ENCODE data around the gene ACTA2.
A peak's percentile ranks its signal among the peaks of the same experiment; 100 is the strongest.

Gene ACTA2

GRCh38 chr10:88974012-88974411 is 21.4 kb upstream of the ACTA2 start:
- H3K27me3 Mint-ChIP-seq = no peaks in the 10 kb centered on the region
- peaks cover 17% of the 10 kb centered on the region for H3K4me1 Mint-ChIP-seq
- no peak for ATAC-seq

DNA sequence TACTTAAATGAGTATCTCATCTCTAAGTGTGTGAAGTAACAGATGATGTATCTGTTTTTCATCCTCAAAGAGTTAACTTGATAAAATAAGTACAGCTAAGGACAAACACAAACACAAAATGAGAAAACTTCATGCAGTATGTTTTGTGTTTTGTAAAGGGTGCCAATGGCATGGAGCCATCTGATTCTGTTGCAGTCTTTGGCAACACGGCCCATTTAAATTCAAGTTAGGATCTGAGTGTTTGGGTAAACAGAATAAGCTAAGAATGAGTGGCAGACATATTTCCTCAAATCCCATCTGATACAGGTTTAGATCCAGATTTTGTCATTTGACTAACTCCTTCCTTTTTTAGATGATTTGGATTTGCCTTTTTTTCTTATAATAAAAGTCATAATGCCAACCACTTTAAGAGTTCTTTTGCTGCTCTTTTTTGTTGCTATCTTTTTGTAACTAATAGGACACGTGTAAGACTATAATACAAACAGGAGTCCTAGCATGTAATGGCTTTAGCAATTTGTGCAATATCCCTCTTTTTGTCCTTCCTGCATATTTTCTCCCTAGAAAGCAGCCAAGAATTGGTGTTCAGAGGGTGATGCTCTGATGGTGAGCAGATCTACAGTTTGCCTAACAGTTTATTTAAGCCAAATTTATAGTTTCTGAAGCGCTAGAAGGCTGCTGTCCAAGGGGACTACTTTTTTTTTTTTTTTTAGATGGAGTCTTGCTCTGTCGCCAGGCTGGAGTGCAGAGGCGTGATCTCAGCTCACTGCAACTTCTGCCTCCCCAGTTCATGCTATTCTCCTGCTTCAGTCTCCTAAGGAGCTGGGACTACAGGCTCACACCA is 18.9 kb upstream of the ACTA2 start:
- no peak overlapping the region for H3K4me3 Mint-ChIP-seq
- no peak for DNase-seq
- no peak overlapping the region for H3K27ac Mint-ChIP-seq
- no peak for ATAC-seq
- no peaks in the 10 kb centered on the region for H3K27me3 Mint-ChIP-seq
- H3K36me3 Mint-ChIP-seq (ENCODE audit: low read depth) = peaks cover 2% of the 10 kb centered on the region
- peaks cover 16% of the 10 kb centered on the region for H3K4me1 Mint-ChIP-seq
- no peaks in the 10 kb centered on the region for H3K9me3 Mint-ChIP-seq

More at GRCh38 chr10:88974012-88974411, 21.4 kb upstream of the ACTA2 start:
- Mint-ChIP-seq H3K27ac (no peak overlapping the region), H3K4me3 (no peak overlapping the region), H3K9me3 (no peaks in the 10 kb centered on the region), H3K36me3 (ENCODE audit: low read depth) (peaks cover 2% of the 10 kb centered on the region)
- no peak for DNase-seq

DNA sequence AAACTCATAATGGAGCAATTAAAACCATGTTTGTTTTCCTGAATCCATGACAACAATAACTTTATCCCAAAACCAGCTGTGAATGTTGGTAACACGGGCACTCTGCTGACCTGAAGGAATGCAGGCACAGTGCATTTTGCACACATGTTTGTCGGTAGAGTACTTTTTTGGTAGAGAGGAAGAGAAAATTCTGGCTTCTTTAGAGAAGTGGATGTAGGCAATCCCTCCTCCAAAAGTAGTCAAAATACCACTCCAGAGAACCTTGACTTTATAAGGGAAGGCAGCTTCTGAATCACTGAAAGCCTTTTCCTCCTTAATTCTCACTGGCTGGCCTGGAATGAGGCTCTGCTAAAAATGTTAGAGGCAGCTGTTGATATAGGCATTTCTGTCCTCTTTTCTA is 15.8 kb upstream of the ACTA2 start:
- no peaks in the 10 kb centered on the region for H3K9me3 Mint-ChIP-seq
- H3K27me3 Mint-ChIP-seq = no peaks in the 10 kb centered on the region
- no peak for DNase-seq
- ATAC-seq = no peak
- no peak overlapping the region for H3K27ac Mint-ChIP-seq
- H3K4me1 Mint-ChIP-seq = no peaks in the 10 kb centered on the region
- H3K36me3 Mint-ChIP-seq (ENCODE audit: low read depth) = no peaks in the 10 kb centered on the region
- no peak overlapping the region for H3K4me3 Mint-ChIP-seq

GRCh38 chr10:88966797-88967196 is 14.2 kb upstream of the ACTA2 start:
- Mint-ChIP-seq H3K9me3 (no peaks in the 10 kb centered on the region), H3K27ac (no peak overlapping the region), H3K4me3 (no peak overlapping the region), H3K27me3 (no peaks in the 10 kb centered on the region), H3K36me3 (ENCODE audit: low read depth) (no peaks in the 10 kb centered on the region), H3K4me1 (peaks cover 8% of the 10 kb centered on the region)
- DNase-seq (no peak), ATAC-seq (no peak)

DNA sequence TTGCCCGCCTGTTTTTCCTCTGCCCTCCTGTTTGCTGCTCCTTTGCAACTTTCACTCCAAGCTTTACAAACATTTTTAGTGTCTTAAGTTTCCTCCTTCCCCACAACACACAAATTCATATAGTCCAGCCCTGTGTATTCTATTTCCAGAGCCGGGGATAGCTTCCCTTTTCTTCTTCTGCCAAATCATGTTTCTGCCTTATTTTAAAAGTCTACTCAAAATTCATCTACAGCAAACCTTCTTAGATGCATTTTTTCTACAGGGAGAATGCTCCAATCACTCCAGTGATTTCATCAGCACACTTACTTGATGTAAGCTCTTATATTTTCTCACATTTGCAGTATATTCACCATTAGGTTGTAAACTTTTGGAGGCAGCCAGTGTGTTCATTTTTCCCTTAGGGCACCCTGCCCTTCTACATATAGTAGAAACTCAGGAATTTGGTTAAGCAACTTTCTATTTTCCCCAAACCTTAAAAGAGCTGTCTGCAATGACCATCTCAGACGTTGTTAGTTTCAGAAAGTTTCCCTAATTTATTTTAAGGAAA is 12.4 kb upstream of the ACTA2 start:
- Mint-ChIP-seq H3K4me3 (no peak overlapping the region), H3K9me3 (no peaks in the 10 kb centered on the region), H3K27ac (no peak overlapping the region), H3K36me3 (ENCODE audit: low read depth) (no peaks in the 10 kb centered on the region), H3K27me3 (no peaks in the 10 kb centered on the region), H3K4me1 (peaks cover 18% of the 10 kb centered on the region)
- DNase-seq = no peak
- no peak for ATAC-seq

DNA sequence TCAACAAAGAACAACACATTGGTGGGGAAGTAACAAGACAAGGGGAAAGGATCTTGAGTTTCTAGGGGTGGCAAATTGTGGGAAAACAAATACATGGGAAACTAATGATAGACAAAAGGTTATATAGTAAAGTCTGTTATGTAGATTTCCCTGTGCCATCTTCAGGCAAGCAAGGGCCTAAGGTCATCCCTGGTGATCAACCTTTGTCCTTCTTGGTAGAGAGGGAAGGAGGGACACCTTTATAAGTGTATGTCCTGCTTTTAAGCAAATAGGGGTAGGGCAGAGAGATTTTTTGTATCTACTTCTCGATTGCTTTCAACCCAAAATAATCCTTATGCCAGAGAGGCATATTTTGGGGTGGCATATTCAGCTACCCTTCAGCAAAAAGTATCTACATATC is 11.8 kb upstream of the ACTA2 start:
- Mint-ChIP-seq H3K27ac (no peak overlapping the region), H3K4me3 (no peak overlapping the region), H3K4me1 (peaks cover 18% of the 10 kb centered on the region), H3K27me3 (no peaks in the 10 kb centered on the region), H3K36me3 (ENCODE audit: low read depth) (no peaks in the 10 kb centered on the region), H3K9me3 (no peaks in the 10 kb centered on the region)
- ATAC-seq (no peak), DNase-seq (no peak)

DNA sequence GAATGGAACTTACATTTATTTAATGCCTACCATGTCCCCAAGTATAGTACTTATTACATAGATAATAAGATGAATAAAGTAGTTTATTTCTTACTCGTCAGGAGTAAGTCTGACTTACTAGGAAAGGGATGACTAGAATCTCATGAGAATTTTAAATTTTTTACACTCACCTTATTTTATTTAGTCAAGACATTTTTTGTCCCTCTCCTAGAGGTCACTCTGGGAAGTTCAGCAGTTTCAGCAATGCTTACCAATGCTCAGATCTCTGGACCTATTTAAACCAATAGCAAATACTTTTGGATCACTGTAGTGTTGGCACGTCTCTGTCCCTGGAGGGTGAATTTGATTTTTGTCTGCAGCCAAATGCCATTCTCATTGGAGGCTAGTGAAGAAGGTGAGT is 10.7 kb upstream of the ACTA2 start:
- Mint-ChIP-seq H3K27me3 (no peaks in the 10 kb centered on the region), H3K4me1 (peaks cover 18% of the 10 kb centered on the region), H3K27ac (no peak overlapping the region)

DNA sequence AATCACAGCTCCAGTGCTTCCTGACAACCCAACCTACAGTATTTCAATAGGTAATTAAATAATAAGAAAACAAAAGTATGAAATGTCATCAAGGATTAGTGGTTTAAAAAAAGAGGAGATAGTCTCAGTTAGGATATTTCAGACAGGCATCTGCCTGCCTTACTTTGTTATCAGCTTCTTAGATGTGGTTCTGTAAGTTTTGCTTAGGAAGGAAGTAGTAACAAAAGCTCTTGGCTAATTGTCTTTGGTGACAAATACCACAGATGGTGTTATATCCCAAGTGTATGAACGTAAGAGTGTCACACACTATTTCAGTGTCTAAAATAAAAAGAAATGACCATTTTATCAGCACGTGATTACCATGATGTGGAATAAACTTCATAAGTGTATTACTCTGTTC is 9.8 kb upstream of the ACTA2 start:
- Mint-ChIP-seq H3K27me3 (no peaks in the 10 kb centered on the region), H3K9me3 (no peaks in the 10 kb centered on the region), H3K27ac (no peak overlapping the region), H3K4me1 (peaks cover 18% of the 10 kb centered on the region), H3K4me3 (no peak overlapping the region), H3K36me3 (ENCODE audit: low read depth) (no peaks in the 10 kb centered on the region)
- ATAC-seq = no peak
- no peak for DNase-seq

More for the DNA sequence above, 10.7 kb upstream of the ACTA2 start:
- H3K4me3 Mint-ChIP-seq = no peak overlapping the region
- no peak for DNase-seq
- ATAC-seq = no peak
- no peaks in the 10 kb centered on the region for H3K9me3 Mint-ChIP-seq
- no peaks in the 10 kb centered on the region for H3K36me3 Mint-ChIP-seq (ENCODE audit: low read depth)

- DNase-seq (no peak), ATAC-seq (peak; percentile 24)
- Mint-ChIP-seq H3K9me3 (no peaks in the 10 kb centered on the region), H3K36me3 (ENCODE audit: low read depth) (no peaks in the 10 kb centered on the region), H3K27ac (no peak overlapping the region), H3K4me1 (peaks cover 18% of the 10 kb centered on the region), H3K27me3 (no peaks in the 10 kb centered on the region), H3K4me3 (no peak overlapping the region)
Observed at GRCh38 chr10:88961266-88961665, 8.7 kb upstream of the ACTA2 start.

- ATAC-seq = peak; percentile 79
- no peak overlapping the region for H3K4me3 Mint-ChIP-seq
- no peak for DNase-seq
- H3K36me3 Mint-ChIP-seq (ENCODE audit: low read depth) = no peaks in the 10 kb centered on the region
- H3K27me3 Mint-ChIP-seq = no peaks in the 10 kb centered on the region
- no peaks in the 10 kb centered on the region for H3K9me3 Mint-ChIP-seq
- no peak overlapping the region for H3K27ac Mint-ChIP-seq
- H3K4me1 Mint-ChIP-seq = peaks cover 18% of the 10 kb centered on the region
Observed at GRCh38 chr10:88960802-88961201, 8.2 kb upstream of the ACTA2 start.

- no peaks in the 10 kb centered on the region for H3K36me3 Mint-ChIP-seq (ENCODE audit: low read depth)
- ATAC-seq (no peak), DNase-seq (no peak)
- H3K9me3 Mint-ChIP-seq = no peaks in the 10 kb centered on the region
- H3K27ac Mint-ChIP-seq = no peak overlapping the region
- H3K4me3 Mint-ChIP-seq = no peak overlapping the region
- H3K4me1 Mint-ChIP-seq = peaks cover 18% of the 10 kb centered on the region
- no peaks in the 10 kb centered on the region for H3K27me3 Mint-ChIP-seq
Observed at GRCh38 chr10:88958721-88959120, 6.1 kb upstream of the ACTA2 start.

DNA sequence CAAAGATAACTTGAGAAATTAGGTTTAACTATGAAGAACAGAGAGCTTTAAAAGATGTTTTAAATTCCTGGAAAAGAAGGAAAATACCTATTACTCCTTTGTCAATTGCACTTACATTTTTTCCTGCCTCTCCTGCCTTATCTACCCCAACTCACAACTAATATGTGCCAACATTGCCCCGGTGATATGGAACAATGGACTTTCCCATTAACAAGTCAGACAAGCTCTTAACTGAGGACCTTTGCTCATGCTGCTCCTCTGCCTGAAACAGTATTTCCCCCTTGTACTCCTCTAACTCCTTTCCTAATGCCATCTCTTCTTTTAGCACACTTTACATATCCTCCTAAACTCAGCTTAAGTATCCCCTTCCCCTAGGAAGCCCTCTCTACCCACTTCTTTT is 4.8 kb upstream of the ACTA2 start:
- DNase-seq (no peak), ATAC-seq (no peak)
- Mint-ChIP-seq H3K4me1 (peaks cover 15% of the 10 kb centered on the region), H3K27ac (no peak overlapping the region), H3K27me3 (no peaks in the 10 kb centered on the region), H3K9me3 (no peaks in the 10 kb centered on the region), H3K36me3 (ENCODE audit: low read depth) (no peaks in the 10 kb centered on the region), H3K4me3 (no peak overlapping the region)

DNA sequence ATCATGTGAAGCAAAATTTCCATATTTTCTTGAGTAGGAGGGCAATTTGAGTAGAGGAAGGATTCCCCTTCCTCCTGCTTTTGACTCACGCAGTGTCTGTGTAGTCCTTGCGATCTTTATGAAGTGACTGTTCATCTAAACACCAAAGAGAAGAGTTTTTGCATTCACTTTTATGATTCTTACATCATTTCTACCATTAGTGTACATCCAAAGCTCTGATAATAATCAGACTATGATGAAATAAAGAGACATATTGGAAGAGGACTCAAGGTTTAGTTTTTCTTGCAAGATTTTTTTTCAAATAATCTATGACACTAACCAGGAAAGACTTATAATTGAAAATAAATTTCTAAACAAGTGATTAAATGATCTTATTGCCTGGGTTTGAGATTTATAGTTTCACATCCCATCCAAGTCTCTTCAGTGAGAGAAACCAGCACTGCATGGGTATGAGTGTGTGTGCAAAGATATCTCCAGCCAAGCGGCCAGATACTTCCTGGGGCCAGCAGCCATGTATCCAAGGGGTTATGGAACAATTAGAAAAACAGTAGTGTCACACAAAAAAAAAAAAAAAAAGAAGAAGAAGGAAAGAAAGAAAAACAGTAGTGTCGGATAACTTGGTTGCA is 2.0 kb upstream of the ACTA2 start:
- H3K36me3 Mint-ChIP-seq (ENCODE audit: low read depth) = peaks cover 2% of the 10 kb centered on the region

GRCh38 chr10:88953662-88954061 is 1.1 kb upstream of the ACTA2 start:
- peaks cover 2% of the 10 kb centered on the region for H3K36me3 Mint-ChIP-seq (ENCODE audit: low read depth)
- DNase-seq (no peak), ATAC-seq (no peak)
- H3K4me1 Mint-ChIP-seq = no peaks in the 10 kb centered on the region
- no peak overlapping the region for H3K27ac Mint-ChIP-seq
- H3K4me3 Mint-ChIP-seq = no peak overlapping the region
- H3K27me3 Mint-ChIP-seq = no peaks in the 10 kb centered on the region
- no peaks in the 10 kb centered on the region for H3K9me3 Mint-ChIP-seq

More for the DNA sequence above, 2.0 kb upstream of the ACTA2 start:
- no peak overlapping the region for H3K27ac Mint-ChIP-seq
- no peak overlapping the region for H3K4me3 Mint-ChIP-seq
- no peak for DNase-seq
- H3K9me3 Mint-ChIP-seq = no peaks in the 10 kb centered on the region
- H3K4me1 Mint-ChIP-seq = no peaks in the 10 kb centered on the region
- ATAC-seq = no peak
- no peaks in the 10 kb centered on the region for H3K27me3 Mint-ChIP-seq
